LNCAP (cell line): ENCODE measurements around the gene RABGAP1L.

Experiments
- TF ChIP-seq, protein P1 (sequence below): fragments of 450-650 bp; IDR thresholded peaks from 2 replicates; pipeline ENCODE4 v1.5.1; 2017; ENCODE audit warnings: mild to moderate bottlenecking

Gene RABGAP1L

DNA sequence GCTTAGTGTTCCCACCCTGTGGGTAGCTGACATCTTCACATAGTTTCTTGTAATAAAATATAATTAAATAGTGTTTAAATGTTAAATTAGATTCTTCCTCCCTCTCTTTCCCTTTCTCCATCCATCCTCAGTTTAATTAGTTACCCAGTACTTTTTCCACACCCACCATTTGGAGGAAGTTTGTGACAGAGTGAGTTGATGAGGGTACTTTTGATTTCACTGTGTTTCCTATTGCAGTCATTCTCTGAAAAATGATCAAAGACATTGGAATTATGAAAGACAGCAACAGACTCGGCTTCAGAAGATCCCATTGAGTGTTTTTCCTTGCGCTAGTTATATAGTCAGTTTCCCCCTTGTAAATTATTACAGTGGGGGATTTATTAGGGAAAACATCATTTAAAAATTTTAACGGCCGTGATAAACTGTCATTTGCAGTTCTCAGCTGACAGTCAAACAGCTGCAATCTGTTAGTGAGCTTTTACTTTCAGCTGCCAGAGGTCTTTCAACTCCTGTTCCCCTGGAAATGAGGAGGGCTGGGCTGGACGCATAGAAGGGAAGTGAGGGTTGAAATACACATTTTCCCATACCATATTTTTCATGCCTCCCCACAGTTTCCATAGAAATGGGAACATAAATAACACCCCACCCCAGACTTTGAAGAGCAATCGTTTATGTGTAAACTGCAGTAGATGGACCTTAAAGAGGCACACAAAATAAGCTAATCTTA lies 779.1 kb downstream of the RABGAP1L start:
- TF ChIP-seq, protein P1, sequence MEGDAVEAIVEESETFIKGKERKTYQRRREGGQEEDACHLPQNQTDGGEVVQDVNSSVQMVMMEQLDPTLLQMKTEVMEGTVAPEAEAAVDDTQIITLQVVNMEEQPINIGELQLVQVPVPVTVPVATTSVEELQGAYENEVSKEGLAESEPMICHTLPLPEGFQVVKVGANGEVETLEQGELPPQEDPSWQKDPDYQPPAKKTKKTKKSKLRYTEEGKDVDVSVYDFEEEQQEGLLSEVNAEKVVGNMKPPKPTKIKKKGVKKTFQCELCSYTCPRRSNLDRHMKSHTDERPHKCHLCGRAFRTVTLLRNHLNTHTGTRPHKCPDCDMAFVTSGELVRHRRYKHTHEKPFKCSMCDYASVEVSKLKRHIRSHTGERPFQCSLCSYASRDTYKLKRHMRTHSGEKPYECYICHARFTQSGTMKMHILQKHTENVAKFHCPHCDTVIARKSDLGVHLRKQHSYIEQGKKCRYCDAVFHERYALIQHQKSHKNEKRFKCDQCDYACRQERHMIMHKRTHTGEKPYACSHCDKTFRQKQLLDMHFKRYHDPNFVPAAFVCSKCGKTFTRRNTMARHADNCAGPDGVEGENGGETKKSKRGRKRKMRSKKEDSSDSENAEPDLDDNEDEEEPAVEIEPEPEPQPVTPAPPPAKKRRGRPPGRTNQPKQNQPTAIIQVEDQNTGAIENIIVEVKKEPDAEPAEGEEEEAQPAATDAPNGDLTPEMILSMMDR = no peak

DNA sequence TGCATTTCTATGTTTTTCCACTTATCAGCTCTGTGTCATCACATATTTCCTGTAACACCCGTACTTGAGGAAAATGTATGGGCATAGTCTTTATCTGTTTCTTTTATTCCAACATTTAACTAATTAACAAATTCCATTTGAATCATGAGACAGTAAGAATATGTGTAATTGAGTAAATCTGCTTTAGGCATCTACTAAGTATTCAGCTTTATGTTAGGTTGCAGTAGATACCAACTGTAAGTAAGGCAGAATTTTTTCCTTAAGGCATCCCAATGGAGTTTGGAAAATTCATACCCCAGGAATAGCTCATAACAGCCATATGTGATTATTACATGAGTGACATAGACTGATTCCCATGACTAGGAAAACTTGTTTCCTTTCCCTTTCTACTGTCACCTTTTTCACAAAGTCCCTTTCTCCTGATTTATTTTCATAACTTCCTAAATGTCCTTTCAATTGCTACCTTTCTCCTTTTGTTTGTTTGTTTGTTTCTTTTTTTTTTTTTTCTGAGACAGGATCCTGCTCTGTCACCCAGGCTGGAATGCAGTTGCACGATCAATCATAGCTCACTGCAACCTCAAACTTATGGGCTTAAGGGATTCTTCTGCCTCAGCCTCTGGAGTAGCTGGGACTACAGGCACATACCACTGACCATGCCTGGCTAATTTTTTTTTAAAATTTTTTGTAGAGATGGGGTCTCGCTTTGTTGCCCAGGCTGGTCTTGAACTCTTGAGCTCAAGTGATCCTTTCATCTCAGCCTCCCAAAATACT lies 780.6 kb downstream of the RABGAP1L start:
- TF ChIP-seq, protein P1 = no peak

DNA sequence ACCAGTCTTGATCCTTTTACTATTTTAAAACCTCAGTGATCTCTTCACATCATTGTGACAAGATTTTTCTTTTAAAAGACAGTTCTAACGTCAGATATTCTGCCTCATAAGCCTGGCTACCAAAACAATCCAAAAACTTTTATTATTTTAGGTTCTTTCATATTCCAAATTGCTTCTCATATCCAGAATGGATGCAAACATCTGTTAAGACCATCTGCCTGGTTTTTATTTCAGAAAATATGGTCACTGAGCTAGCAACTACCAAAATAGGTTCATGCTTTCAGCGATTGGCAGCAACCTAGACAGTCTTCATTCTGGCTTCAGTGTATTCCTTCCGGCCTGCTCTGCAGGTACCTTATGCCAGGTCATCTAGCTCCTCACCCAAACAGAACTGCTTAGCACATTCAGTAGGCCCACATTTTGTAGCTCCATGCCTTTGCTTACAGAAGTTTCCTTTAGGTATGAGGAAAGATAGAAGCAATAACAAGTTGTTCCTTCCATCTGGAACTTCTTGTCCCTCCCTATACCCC lies 781.4 kb downstream of the RABGAP1L start:
- TF ChIP-seq, protein P1 = no peak

DNA sequence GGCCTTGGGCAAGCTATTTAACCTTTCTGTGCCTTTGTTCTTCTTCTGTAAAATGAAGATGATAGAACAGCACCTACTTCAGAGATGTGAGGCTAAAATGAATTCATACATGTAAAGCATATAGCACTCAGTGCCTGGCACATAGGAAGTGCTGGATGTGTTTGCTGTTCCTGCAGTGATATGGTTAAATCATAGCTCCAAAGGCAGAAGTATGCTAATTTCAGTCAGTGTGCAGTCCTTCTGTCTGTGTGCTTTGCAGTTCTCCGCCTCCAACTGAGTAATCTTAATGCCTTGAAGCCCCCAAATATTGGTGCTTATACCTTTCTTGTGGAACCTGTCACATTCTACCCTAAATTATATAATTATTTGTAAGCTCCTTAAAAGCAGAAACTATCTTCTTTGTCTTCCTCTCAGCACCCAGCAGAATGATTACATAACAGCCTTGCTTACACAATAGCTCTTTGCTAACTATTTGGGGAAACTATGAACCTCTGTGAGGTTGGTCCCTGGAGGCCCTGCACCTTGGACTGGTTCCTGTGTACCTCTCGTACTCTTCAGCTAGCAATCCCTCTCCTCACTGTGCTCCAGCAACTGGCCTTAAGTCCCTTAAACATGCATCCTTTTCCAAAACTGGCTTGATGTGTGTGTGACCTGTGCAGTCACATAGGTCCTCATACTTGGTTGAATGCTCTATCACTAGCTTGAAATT lies 783.4 kb downstream of the RABGAP1L start:
- TF ChIP-seq, protein P1 = no peak

DNA sequence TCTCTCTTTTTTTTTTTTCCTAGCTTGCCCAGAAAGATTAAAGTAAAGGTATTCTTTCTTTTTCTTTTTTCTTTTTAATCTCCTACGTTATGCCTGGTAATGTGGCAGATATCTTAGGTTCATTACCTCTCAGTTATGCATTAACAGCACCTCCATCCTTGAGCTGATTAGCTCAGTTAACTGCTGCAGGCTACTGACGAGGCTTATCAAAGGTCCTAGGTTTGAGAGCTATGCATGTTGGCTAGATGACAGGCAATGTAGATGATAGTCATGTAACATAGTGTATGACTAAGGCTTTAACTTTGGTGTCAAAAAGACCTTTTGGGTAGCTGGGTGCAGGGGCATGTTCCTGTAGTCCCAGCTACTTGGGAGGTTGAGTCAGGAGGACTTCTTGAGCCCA lies 786.7 kb downstream of the RABGAP1L start:
- TF ChIP-seq, protein P1 = no peak

DNA sequence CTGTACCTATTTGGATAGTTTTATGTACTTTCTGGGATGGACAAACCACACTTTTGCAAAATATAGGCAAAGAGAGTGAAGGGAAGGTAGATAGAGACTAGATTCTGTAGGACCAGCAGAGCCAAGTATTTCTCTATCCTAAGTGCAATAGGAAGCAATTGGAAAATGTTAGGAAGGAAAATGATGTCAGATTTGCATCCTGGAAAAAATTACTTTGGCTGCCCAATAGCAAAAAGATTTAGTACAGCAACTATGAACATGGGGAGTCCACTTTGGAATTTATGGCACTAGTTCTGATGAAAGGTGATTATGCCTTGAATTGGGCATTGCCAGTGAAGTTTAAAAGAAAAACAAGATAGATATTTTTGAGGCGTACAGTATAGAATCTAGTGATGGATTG lies 789.7 kb downstream of the RABGAP1L start:
- TF ChIP-seq, protein P1 = no peak

DNA sequence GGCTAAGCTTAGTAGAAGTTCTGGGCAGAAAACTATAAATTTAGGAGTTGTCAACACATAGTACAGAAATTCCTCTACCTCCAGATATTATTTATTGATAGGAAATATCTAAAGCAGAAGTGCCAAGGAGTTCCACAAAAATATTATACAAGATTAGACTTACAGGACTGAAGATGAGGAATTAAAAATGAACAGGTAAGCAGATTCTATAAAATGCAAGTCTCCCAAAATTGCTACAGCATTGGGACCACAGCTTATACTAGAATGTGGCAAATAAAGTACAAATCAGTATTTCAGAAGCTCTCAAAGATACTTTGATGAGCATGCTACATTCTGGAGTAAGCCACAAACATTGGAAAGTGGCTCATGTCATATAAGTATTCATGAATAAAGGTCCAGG lies 790.3 kb downstream of the RABGAP1L start:
- TF ChIP-seq, protein P1 = no peak
